Activated CD4-positive, alpha-beta memory T cell treated with anti-CD3 and anti-CD28 coated beads for 36 hours (primary cell): ENCODE data around the gene VPS37C. TPM values are rescaled to one million over a fixed set of nuclear protein-coding genes. Genes with fewer than 3 reads are reported as not detected.
"Not testable (repeated sequence)": the region's sequence is repeated elsewhere in the genome, so short reads cannot be mapped to it uniquely, and the experiment has no call there.

Experiments used
- CTCF ChIA-PET: fragments of 350-600 bp; sonication (Branson Sonifier 250); formaldehyde crosslinking; loops from one replicate; lab custom pipeline; 2021; ENCODE audit warnings: antibody characterized with exemption, inconsistent platforms; lab: Charles Lee
- POLR2A ChIA-PET: fragments of 350-600 bp; sonication (Branson Sonifier 250); formaldehyde crosslinking; loops from one replicate; lab custom pipeline; 2021; ENCODE audit warnings: antibody characterized with exemption; lab: Charles Lee
- DNase-seq: peaks from one replicate; pipeline ENCODE4 v3.0.0-alpha.2; 2020
- H3K27ac Mint-ChIP-seq: one replicate; pipeline ENCODE4 v1.8.0; 2021; ENCODE audit warnings: mixed read lengths
- H3K27me3 Mint-ChIP-seq: one replicate; pipeline ENCODE4 v1.8.0; 2021; ENCODE audit warnings: mixed read lengths
- H3K36me3 Mint-ChIP-seq: one replicate; pipeline ENCODE4 v1.8.0; 2021; ENCODE audit warnings: mixed read lengths
- H3K4me1 Mint-ChIP-seq: one replicate; pipeline ENCODE4 v1.8.0; 2021; ENCODE audit warnings: low read depth, mixed read lengths
- H3K4me3 Mint-ChIP-seq: one replicate; pipeline ENCODE4 v1.8.0; 2021; ENCODE audit warnings: mild to moderate bottlenecking, mixed read lengths
- H3K9me3 Mint-ChIP-seq: one replicate; pipeline ENCODE4 v1.8.0; 2021; ENCODE audit warnings: mixed read lengths
- intact Hi-C: fragments of 100-400 bp; cut with micrococcal nuclease; formaldehyde crosslinking; loops from one replicate; pipeline ENCODE4 v1.15.1; 2023
- total RNA-seq, 2 experiments: library from RNA; stranded (reverse); gene quantifications; one replicate each; pipeline ENCODE4 v1.2.3, GENCODE V29; 2021

VPS37C gene
- total RNA-seq, 2 experiments from 2014 or later, result 9.0 TPM

GRCh38 chr11:61172888-61173287 lies 11.7 kb upstream of the VPS37C start:
- Mint-ChIP-seq H3K9me3 (peaks cover 2% of the 10 kb centered on the region), H3K4me1 (peaks cover 11% of the 10 kb centered on the region), H3K27me3 (peaks cover 2% of the 10 kb centered on the region), H3K27ac (no peak overlapping the region), H3K4me3 (no peak overlapping the region), H3K36me3 (no peaks in the 10 kb centered on the region)
- ChIA-PET CTCF (no interaction called here), POLR2A (no interaction called here)
- DNase-seq, result no peak
- intact Hi-C loops, result no loop called here

DNA sequence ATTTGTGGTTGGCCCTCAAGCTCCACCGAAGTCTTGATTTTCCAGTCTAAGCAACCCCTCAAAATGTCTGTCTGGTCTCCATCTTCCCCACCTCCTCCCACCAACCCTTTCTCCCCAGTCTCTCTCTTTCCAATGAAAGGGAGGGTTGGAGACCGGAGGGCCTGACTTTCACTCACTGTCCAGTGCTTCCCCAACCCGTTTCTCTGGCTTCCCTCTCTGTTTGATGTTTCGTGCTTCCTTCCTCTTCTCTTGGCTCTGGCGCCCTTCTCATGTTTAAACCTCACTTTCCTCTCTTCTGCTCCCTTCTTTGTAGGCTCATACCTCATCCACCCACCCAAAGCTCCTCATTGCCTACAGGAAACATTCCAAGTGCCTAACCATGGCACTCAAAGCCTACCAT lies 11.1 kb upstream of the VPS37C start:
- DNase-seq, result no peak
- H3K27ac Mint-ChIP-seq, result no peak overlapping the region
- no peak overlapping the region for H3K4me3 Mint-ChIP-seq
- ChIA-PET CTCF (no interaction called here), POLR2A (no interaction called here)
- H3K9me3 Mint-ChIP-seq, result peaks cover 2% of the 10 kb centered on the region
- peaks cover 2% of the 10 kb centered on the region for H3K27me3 Mint-ChIP-seq
- intact Hi-C loops, result no loop called here
- H3K36me3 Mint-ChIP-seq, result no peaks in the 10 kb centered on the region
- H3K4me1 Mint-ChIP-seq, result peaks cover 14% of the 10 kb centered on the region

DNA sequence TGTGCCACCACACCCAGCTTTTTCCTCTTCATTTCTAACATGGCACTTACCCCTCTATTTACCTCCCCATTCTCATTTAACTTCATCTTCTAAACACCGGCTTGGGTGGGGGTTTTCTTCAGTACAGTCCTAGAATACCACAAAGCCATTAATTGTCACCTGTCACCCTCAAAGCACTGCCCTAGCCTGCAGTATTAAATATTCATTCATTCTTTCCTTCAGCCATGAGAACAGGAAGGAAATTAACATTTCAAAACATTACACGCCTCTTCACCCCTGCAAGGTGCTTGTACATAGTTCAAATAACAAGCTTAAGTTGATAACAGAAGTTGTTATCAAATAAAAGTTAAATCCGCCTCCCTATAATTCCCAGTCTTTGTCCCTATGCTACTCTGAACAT lies 10.7 kb upstream of the VPS37C start:
- intact Hi-C loops, result no loop called here
- Mint-ChIP-seq H3K9me3 (peaks cover 2% of the 10 kb centered on the region), H3K36me3 (no peaks in the 10 kb centered on the region), H3K4me3 (no peak overlapping the region), H3K27me3 (peaks cover 2% of the 10 kb centered on the region), H3K4me1 (peaks cover 16% of the 10 kb centered on the region), H3K27ac (no peak overlapping the region)
- ChIA-PET CTCF (no interaction called here), POLR2A (no interaction called here)
- no peak for DNase-seq

DNA sequence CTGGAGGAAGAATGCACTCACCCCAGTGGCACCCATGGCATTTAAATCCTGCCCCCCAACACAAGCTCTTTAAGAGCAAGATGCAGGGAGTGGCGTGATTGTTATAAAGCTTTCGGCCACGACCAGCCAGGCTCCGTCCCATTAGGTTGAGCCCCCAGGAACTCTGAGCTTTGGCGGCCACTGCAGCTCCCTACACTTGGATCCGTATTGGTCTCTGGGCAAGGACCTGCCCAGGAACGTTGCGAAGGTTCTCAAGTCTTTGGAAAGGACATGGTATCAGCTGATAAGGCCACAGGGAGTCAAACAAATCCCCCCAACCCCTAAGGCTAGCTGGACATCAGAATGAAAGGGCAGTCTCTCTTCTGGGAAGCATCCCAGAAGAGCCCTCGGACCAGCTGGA lies 9.3 kb upstream of the VPS37C start:
- intact Hi-C loops, result no loop called here
- POLR2A ChIA-PET, result interaction anchor here (1.1 kb wide), 1 partner anchor 13 kb away, joined by 3 read pairs; no protein-coding TSS in a partner anchor
- H3K4me1 Mint-ChIP-seq, result peaks cover 16% of the 10 kb centered on the region
- no peaks in the 10 kb centered on the region for H3K36me3 Mint-ChIP-seq
- H3K4me3 Mint-ChIP-seq, result no peak overlapping the region
- peaks cover 2% of the 10 kb centered on the region for H3K9me3 Mint-ChIP-seq
- no peaks in the 10 kb centered on the region for H3K27me3 Mint-ChIP-seq
- no peak for DNase-seq
- CTCF ChIA-PET, result no interaction called here
- H3K27ac Mint-ChIP-seq, result no peak overlapping the region

DNA sequence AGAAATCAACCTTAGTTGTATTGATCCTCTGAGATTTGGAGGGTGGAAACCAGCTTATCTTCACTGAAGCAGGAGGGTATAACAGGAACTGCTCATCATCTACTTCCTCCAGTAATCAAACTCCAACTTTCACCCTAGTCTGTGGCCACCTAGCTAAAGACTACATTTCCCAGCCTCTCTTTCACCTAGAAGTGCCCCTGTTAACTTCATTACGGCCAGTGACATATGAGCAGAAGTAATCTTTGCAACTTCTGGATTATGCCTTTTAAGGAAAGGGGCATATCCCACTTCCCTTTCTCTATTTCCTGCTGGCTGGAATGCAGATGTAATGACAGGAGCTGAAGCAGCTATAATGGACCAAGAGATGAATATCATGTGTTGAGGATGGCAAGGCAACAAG lies 7.6 kb upstream of the VPS37C start:
- ChIA-PET POLR2A (no interaction called here), CTCF (interaction anchor here (1.3 to 2.0 kb wide), 2 partner anchors 19 to 199 kb away, joined by 4 to 9 read pairs; no protein-coding TSS in a partner anchor)
- peaks cover 2% of the 10 kb centered on the region for H3K27me3 Mint-ChIP-seq
- no peak overlapping the region for H3K27ac Mint-ChIP-seq
- peaks cover 29% of the 10 kb centered on the region for H3K4me1 Mint-ChIP-seq
- no peak for DNase-seq
- no peak overlapping the region for H3K4me3 Mint-ChIP-seq
- peaks cover 2% of the 10 kb centered on the region for H3K9me3 Mint-ChIP-seq
- no peaks in the 10 kb centered on the region for H3K36me3 Mint-ChIP-seq
- intact Hi-C loops, result loop anchor here (10.0 kb wide), 1 partner anchor 324 kb away; the partner anchor contains the start of gene CCDC86

- CTCF ChIA-PET, result interaction anchor here (1.3 to 2.0 kb wide), 2 partner anchors 19 to 198 kb away, joined by 4 to 9 read pairs; no protein-coding TSS in a partner anchor
- POLR2A ChIA-PET, result no interaction called here
- intact Hi-C loops, result loop anchor here (10.0 kb wide), 1 partner anchor 323 kb away; the partner anchor contains the start of gene CCDC86
These were observed 6.9 kb upstream of the VPS37C start for GRCh38 chr11:61168042-61168688.

DNA sequence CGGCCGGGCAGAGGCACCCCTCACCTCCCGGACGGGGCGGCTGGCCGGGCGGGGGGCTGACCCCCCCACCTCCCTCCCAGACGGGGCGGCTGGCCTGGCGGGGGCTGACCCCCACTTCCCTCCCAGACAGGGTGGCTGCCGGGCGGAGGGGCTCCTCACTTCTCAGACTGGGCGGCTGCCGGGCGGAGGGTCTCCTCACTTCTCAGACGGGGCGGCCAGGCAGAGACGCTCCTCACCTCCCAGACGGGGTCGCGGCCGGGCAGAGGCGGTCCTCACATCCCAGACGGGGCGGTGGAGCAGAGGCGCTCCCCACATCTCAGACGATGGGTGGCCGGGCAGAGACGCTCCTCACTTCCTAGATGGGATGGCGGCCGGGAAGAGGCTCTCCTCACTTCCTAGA lies 5.1 kb upstream of the VPS37C start:
- H3K27me3 Mint-ChIP-seq, H3K27ac Mint-ChIP-seq, DNase-seq, H3K4me3 Mint-ChIP-seq, POLR2A ChIA-PET, CTCF ChIA-PET, H3K36me3 Mint-ChIP-seq, H3K9me3 Mint-ChIP-seq: not testable (repeated sequence)
- H3K4me1 Mint-ChIP-seq, result peaks cover 30% of the 10 kb centered on the region
- intact Hi-C loops, result loop anchor here (10.0 kb wide), 1 partner anchor 322 kb away; the partner anchor contains the start of gene CCDC86

More at GRCh38 chr11:61168042-61168688, 6.9 kb upstream of the VPS37C start:
- H3K4me1 Mint-ChIP-seq, result peaks cover 30% of the 10 kb centered on the region
- no peak overlapping the region for H3K27ac Mint-ChIP-seq
- no peaks in the 10 kb centered on the region for H3K36me3 Mint-ChIP-seq
- H3K9me3 Mint-ChIP-seq, result peaks cover 1% of the 10 kb centered on the region
- DNase-seq, result no peak
- H3K4me3 Mint-ChIP-seq, result no peak overlapping the region
- H3K27me3 Mint-ChIP-seq, result peaks cover 2% of the 10 kb centered on the region

GRCh38 chr11:61165785-61166184 lies 4.6 kb upstream of the VPS37C start:
- H3K4me3 Mint-ChIP-seq, H3K36me3 Mint-ChIP-seq, H3K27ac Mint-ChIP-seq, H3K27me3 Mint-ChIP-seq, POLR2A ChIA-PET, DNase-seq, CTCF ChIA-PET, H3K9me3 Mint-ChIP-seq: not testable (repeated sequence)
- peaks cover 31% of the 10 kb centered on the region for H3K4me1 Mint-ChIP-seq
- intact Hi-C loops, result loop anchor here (10.0 kb wide), 1 partner anchor 321 kb away; the partner anchor contains the start of gene CCDC86

- CTCF ChIA-PET, result no interaction called here
- intact Hi-C loops, result loop anchor here (10.0 kb wide), 1 partner anchor 320 kb away; the partner anchor contains the start of gene CCDC86
- no peak for DNase-seq
- Mint-ChIP-seq H3K4me1 (peaks cover 40% of the 10 kb centered on the region), H3K27ac (peak overlapping the region; percentile 8), H3K9me3 (no peaks in the 10 kb centered on the region), H3K4me3 (no peak overlapping the region), H3K36me3 (no peaks in the 10 kb centered on the region), H3K27me3 (peaks cover 2% of the 10 kb centered on the region)
- POLR2A ChIA-PET, result no interaction called here
These were observed 3.6 kb upstream of the VPS37C start for GRCh38 chr11:61164606-61165424.

- peaks cover 2% of the 10 kb centered on the region for H3K27me3 Mint-ChIP-seq
- H3K27ac Mint-ChIP-seq, result peak overlapping the region; percentile 79
- peak; percentile 41 for DNase-seq
- no peaks in the 10 kb centered on the region for H3K36me3 Mint-ChIP-seq
- no peaks in the 10 kb centered on the region for H3K9me3 Mint-ChIP-seq
- ChIA-PET POLR2A (interaction anchor here (0.6 kb wide), 1 partner anchor 106 kb away, joined by 3 read pairs; no protein-coding TSS in a partner anchor), CTCF (no interaction called here)
- peak overlapping the region; percentile 4 for H3K4me3 Mint-ChIP-seq
- peaks cover 46% of the 10 kb centered on the region for H3K4me1 Mint-ChIP-seq
- intact Hi-C loops, result loop anchor here (10.0 kb wide), 1 partner anchor 319 kb away; the partner anchor contains the start of gene CCDC86
These were observed 2.7 kb upstream of the VPS37C start for GRCh38 chr11:61163714-61164605.

- Mint-ChIP-seq H3K9me3 (no peaks in the 10 kb centered on the region), H3K4me3 (no peak overlapping the region), H3K27ac (no peak overlapping the region), H3K27me3 (peaks cover 2% of the 10 kb centered on the region), H3K4me1 (peaks cover 53% of the 10 kb centered on the region), H3K36me3 (no peaks in the 10 kb centered on the region)
- CTCF ChIA-PET, result no interaction called here
- intact Hi-C loops, result loop anchor here (10.0 kb wide), 1 partner anchor 318 kb away; the partner anchor contains the start of gene CCDC86
- POLR2A ChIA-PET, result interaction anchor here (0.6 kb wide), 1 partner anchor 107 kb away, joined by 3 read pairs; no protein-coding TSS in a partner anchor
- no peak for DNase-seq
These were observed 1.8 kb upstream of the VPS37C start for GRCh38 chr11:61163021-61163420.
